ENCODE results near the gene FSTL4. TPM values are rescaled to one million over a fixed set of nuclear protein-coding genes. Genes with fewer than 3 reads are reported as not detected.

The FSTL4 gene
- total and polyA plus RNA-seq, 2 of the 4 experiments (the other 2 are of a cell fraction): 0.18 TPM; not detected in 1

- no peak for TF ChIP-seq RFX5 (IDR thresholded peaks at IDR 0.05; ENCODE audit: low read depth, low read length)
Measured at GRCh38 chr5:133508845-133509741, 103.2 kb downstream of the FSTL4 start (continued).

GRCh38 chr5:133508331-133508730 is 104.0 kb downstream of the FSTL4 start:
- no peak overlapping the region for H4K91ac ChIP-seq (ENCODE audit: insufficient read depth, low read depth, low read length)
- H3K9me3 ChIP-seq (ENCODE audit: control insufficient read depth, insufficient read depth, low read length): no peaks in the 10 kb centered on the region
- no peaks in the 10 kb centered on the region for H4K20me1 ChIP-seq (ENCODE audit: insufficient read depth, low read length)
- H3K27me3 ChIP-seq (ENCODE audit: control insufficient read depth, insufficient read depth, low read length): peaks cover 2% of the 10 kb centered on the region; the same call in 1 of the 2 replicates
- H3K4ac ChIP-seq (ENCODE audit: low read depth, low read length): no peak overlapping the region
- DNase-seq (no peak), ATAC-seq (ENCODE audit: low read depth) (no peak)
- no peak overlapping the region for H3K18ac ChIP-seq (ENCODE audit: low read depth, low read length)
- no peak overlapping the region for H3K14ac ChIP-seq (replicated peaks; ENCODE audit: low read depth, low read length)
- H2BK15ac ChIP-seq (ENCODE audit: low read depth, low read length): no peak overlapping the region
- H2BK20ac ChIP-seq (ENCODE audit: low read depth, low read length): no peak overlapping the region
- TF ChIP-seq MAZ (IDR thresholded peaks at IDR 0.05; ENCODE audit: borderline replicate concordance, low read depth, low read length) (no peak), POLR2A (IDR thresholded peaks at IDR 0.05; ENCODE audit: low read depth, low read length) (no peak), RFX5 (IDR thresholded peaks at IDR 0.05; ENCODE audit: low read depth, low read length) (no peak), NFE2L2 (IDR thresholded peaks at IDR 0.05; ENCODE audit: low read depth, low read length) (no peak)
- TF ChIP-seq, protein P1, sequence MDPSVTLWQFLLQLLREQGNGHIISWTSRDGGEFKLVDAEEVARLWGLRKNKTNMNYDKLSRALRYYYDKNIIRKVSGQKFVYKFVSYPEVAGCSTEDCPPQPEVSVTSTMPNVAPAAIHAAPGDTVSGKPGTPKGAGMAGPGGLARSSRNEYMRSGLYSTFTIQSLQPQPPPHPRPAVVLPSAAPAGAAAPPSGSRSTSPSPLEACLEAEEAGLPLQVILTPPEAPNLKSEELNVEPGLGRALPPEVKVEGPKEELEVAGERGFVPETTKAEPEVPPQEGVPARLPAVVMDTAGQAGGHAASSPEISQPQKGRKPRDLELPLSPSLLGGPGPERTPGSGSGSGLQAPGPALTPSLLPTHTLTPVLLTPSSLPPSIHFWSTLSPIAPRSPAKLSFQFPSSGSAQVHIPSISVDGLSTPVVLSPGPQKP (IDR thresholded peaks at IDR 0.05; ENCODE audit: borderline replicate concordance, low read depth, low read length): no peak
- no peaks in the 10 kb centered on the region for H3K4me1 ChIP-seq (ENCODE audit: control insufficient read depth, insufficient read depth, low read length)
- H3K79me1 ChIP-seq (ENCODE audit: low read depth in 1 of 2, low read length in 2 of 2): no peaks in the 10 kb centered on the region
- in situ Hi-C loops (cut with MboI; ENCODE audit: low sequenced_read_pairs) (no loop called here), dilution Hi-C loops (cut with HindIII; ENCODE audit: low sequenced_read_pairs, unreplicated experiment) (no loop called here), intact Hi-C loops (cut with micrococcal nuclease) (no loop called here)
- 62% methylated on average over 3 of the region's 5 CpGs; no CpG with 5 or more reads in 1 of the 2 experiments for WGBS, 2 experiments (ENCODE audit: extremely low coverage in 2 of 2, insufficient read length in 1 of 2)
- no peak overlapping the region for H3K56ac ChIP-seq (ENCODE audit: extremely low read depth, insufficient read depth, low read length)
- no peaks in the 10 kb centered on the region for H3K9me1 ChIP-seq (ENCODE audit: insufficient read depth, low read length)
- ChIA-PET POLR2A (ENCODE audit: unreplicated experiment) (no interaction called here), CTCF (no interaction called here)
- no peak overlapping the region for H4K8ac ChIP-seq (ENCODE audit: low read depth in 2 of 2, low read length in 2 of 2)
- no peak overlapping the region for H3K4me3 ChIP-seq (ENCODE audit: insufficient read depth, low read depth, low read length)
- H4K5ac ChIP-seq (ENCODE audit: low read depth, low read length): no peak overlapping the region
- H2AK5ac ChIP-seq (ENCODE audit: low read depth, low read length): no peak overlapping the region
- no peak overlapping the region for H2BK120ac ChIP-seq (ENCODE audit: low read depth, low read length)
- BruUV-seq (replicated peaks): no TSS peak
- H3K27ac ChIP-seq (ENCODE audit: insufficient read depth, low read length): no peak overlapping the region
- no peak overlapping the region for H2AK9ac ChIP-seq (replicated peaks; ENCODE audit: low read depth, low read length, poor library complexity)
- no peak overlapping the region for H3K9ac ChIP-seq (ENCODE audit: low read depth, low read length)
- no peaks in the 10 kb centered on the region for H3K36me3 ChIP-seq (ENCODE audit: control insufficient read depth, insufficient read depth, low read length)
- no peak overlapping the region for H3K23ac ChIP-seq (ENCODE audit: low read depth, low read length)
- no peak overlapping the region for H2AFZ ChIP-seq (replicated peaks; ENCODE audit: low read length, poor library complexity)
- H2BK5ac ChIP-seq (ENCODE audit: low read depth, low read length, poor library complexity, severe bottlenecking): no peak overlapping the region
- H3K4me2 ChIP-seq (ENCODE audit: low read depth, low read length): no peak overlapping the region

All from IMR-90 (cell line).